Measurements from ENCODE around the gene ZNF777. TPM values are rescaled to one million over a fixed set of nuclear protein-coding genes. Genes with fewer than 3 reads are reported as not detected.
A peak's percentile ranks its signal among the peaks of the same experiment; 100 is the strongest.

ZNF777 gene
- total and polyA plus RNA-seq, 2 experiments from 2014 or later, result 2.8 to 7.9 TPM

DNA sequence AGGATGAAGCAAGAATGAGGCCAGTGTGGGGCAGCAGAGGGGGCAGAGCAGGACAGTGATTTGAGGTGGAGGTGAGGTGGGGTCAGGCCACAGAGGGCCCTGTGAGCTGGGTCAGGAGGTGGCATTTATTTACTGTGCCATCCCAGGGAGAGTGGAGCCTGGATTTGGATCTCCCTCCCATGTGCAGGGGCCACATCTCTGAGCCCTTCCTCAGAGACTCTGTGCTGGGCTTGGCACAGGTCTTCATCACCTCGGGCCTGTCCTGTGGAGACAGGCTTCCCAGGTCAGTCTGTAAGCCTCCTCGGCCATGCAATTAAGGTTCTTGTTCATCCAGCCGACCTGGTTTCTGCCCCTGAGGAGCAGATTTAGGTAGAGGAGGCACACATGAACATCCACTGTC lies 40.9 kb downstream of the ZNF777 start:
- no peaks in the 10 kb centered on the region for H4K20me1 ChIP-seq (replicated peaks; ENCODE audit: insufficient read depth)
- Mint-ChIP-seq H3K27ac (no peak overlapping the region), H3K36me3 (ENCODE audit: low read depth) (no peaks in the 10 kb centered on the region), H3K4me1 (peaks cover 10% of the 10 kb centered on the region), H3K4me3 (peak overlapping the region; percentile 37; the same call in 1 of the 3 replicates), H3K9me3 (peaks cover 5% of the 10 kb centered on the region; the same call in 2 of the 3 replicates), H3K27me3 (ENCODE audit: insufficient read depth, low read depth, poor library complexity) (peaks cover 21% of the 10 kb centered on the region)
- H3K27me3 ChIP-seq (ENCODE audit: insufficient read depth), result peaks cover 34% of the 10 kb centered on the region
- DNase-seq (ENCODE audit: low spot score), result no peak
- H3K79me2 ChIP-seq (replicated peaks; ENCODE audit: insufficient read depth), result no peaks in the 10 kb centered on the region
- no peak overlapping the region for H3K4me2 ChIP-seq
- H3K4me1 ChIP-seq (ENCODE audit: insufficient read depth), result peaks cover 8% of the 10 kb centered on the region; the same call in 1 of the 2 replicates
- H3K9me2 ChIP-seq (ENCODE audit: insufficient read depth), result no peaks in the 10 kb centered on the region
- H2AFZ ChIP-seq, result no peak overlapping the region
- H3K4me3 ChIP-seq, result no peak overlapping the region
- no peak for TF ChIP-seq EZH2 (IDR thresholded peaks at IDR 0.05; ENCODE audit: low read depth, unreplicated experiment)
- no peak for TF ChIP-seq POLR2AphosphoS5 (IDR thresholded peaks at IDR 0.05; ENCODE audit: low read depth)
- TF ChIP-seq, protein P1, sequence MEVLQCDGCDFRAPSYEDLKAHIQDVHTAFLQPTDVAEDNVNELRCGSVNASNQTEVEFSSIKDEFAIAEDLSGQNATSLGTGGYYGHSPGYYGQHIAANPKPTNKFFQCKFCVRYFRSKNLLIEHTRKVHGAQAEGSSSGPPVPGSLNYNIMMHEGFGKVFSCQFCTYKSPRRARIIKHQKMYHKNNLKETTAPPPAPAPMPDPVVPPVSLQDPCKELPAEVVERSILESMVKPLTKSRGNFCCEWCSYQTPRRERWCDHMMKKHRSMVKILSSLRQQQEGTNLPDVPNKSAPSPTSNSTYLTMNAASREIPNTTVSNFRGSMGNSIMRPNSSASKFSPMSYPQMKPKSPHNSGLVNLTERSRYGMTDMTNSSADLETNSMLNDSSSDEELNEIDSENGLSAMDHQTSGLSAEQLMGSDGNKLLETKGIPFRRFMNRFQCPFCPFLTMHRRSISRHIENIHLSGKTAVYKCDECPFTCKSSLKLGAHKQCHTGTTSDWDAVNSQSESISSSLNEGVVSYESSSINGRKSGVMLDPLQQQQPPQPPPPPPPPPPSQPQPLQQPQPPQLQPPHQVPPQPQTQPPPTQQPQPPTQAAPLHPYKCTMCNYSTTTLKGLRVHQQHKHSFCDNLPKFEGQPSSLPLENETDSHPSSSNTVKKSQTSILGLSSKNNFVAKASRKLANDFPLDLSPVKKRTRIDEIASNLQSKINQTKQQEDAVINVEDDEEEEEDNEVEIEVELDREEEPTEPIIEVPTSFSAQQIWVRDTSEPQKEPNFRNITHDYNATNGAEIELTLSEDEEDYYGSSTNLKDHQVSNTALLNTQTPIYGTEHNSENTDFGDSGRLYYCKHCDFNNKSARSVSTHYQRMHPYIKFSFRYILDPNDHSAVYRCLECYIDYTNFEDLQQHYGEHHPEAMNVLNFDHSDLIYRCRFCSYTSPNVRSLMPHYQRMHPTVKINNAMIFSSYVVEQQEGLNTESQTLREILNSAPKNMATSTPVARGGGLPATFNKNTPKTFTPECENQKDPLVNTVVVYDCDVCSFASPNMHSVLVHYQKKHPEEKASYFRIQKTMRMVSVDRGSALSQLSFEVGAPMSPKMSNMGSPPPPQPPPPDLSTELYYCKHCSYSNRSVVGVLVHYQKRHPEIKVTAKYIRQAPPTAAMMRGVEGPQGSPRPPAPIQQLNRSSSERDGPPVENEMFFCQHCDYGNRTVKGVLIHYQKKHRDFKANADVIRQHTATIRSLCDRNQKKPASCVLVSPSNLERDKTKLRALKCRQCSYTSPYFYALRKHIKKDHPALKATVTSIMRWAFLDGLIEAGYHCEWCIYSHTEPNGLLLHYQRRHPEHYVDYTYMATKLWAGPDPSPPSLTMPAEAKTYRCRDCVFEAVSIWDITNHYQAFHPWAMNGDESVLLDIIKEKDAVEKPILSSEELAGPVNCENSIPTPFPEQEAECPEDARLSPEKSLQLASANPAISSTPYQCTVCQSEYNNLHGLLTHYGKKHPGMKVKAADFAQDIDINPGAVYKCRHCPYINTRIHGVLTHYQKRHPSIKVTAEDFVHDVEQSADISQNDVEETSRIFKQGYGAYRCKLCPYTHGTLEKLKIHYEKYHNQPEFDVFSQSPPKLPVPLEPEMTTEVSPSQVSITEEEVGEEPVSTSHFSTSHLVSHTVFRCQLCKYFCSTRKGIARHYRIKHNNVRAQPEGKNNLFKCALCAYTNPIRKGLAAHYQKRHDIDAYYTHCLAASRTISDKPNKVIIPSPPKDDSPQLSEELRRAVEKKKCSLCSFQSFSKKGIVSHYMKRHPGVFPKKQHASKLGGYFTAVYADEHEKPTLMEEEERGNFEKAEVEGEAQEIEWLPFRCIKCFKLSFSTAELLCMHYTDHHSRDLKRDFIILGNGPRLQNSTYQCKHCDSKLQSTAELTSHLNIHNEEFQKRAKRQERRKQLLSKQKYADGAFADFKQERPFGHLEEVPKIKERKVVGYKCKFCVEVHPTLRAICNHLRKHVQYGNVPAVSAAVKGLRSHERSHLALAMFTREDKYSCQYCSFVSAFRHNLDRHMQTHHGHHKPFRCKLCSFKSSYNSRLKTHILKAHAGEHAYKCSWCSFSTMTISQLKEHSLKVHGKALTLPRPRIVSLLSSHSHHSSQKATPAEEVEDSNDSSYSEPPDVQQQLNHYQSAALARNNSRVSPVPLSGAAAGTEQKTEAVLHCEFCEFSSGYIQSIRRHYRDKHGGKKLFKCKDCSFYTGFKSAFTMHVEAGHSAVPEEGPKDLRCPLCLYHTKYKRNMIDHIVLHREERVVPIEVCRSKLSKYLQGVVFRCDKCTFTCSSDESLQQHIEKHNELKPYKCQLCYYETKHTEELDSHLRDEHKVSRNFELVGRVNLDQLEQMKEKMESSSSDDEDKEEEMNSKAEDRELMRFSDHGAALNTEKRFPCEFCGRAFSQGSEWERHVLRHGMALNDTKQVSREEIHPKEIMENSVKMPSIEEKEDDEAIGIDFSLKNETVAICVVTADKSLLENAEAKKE (CRISPR knock-in tag; IDR thresholded peaks at IDR 0.05), result no peak
- no peak for TF ChIP-seq NANOG (IDR thresholded peaks at IDR 0.05; ENCODE audit: borderline replicate concordance)
- TF ChIP-seq EZH2phosphoT487 (IDR thresholded peaks at IDR 0.05; ENCODE audit: unreplicated experiment), result no peak
- no peak for ATAC-seq
- no peaks in the 10 kb centered on the region for H3K36me3 ChIP-seq (ENCODE audit: insufficient read depth)
- 0 out of 2 replicates have a peak, but pooled peaks cover 2% of the 10 kb centered on the region for H3F3A ChIP-seq (replicated peaks; ENCODE audit: low read depth)
- no peak overlapping the region for H3K27ac ChIP-seq (ENCODE audit: low read depth)

All from GM23338 (cell line).